GM12873 (cell line): ENCODE results near the gene PRSS33.

Experiments
- CTCF ChIP-seq: IDR thresholded peaks from 2 replicates; pipeline ENCODE4 v1.5.1; 2012; ENCODE audit warnings: low read depth, mild to moderate bottlenecking, moderate library complexity, low read length, control low read depth; ENCODE audit not compliant: insufficient read depth; ENCODE audit errors: missing control alignments

Gene PRSS33

GRCh38 chr16:2787406-2787805 is at the start of gene PRSS33:
PRSS33 (minus strand) TSS chr16:2787560; CDS start chr16:2786547, 1,013 bp downstream.
- no peak for TF ChIP-seq CTCF

- no peak for TF ChIP-seq CTCF
Observed at GRCh38 chr16:2836646-2837508, 49.5 kb upstream of the PRSS33 start.

- no peak for TF ChIP-seq CTCF
Observed at GRCh38 chr16:2835638-2836493, 48.5 kb upstream of the PRSS33 start.

GRCh38 chr16:2834968-2835367 is 47.6 kb upstream of the PRSS33 start:
- TF ChIP-seq CTCF, result no peak

GRCh38 chr16:2833776-2834175 is 46.4 kb upstream of the PRSS33 start:
- TF ChIP-seq CTCF, result no peak

GRCh38 chr16:2831203-2831602 is 43.8 kb upstream of the PRSS33 start:
- no peak for TF ChIP-seq CTCF

GRCh38 chr16:2830355-2830695 is 43.0 kb upstream of the PRSS33 start:
- no peak for TF ChIP-seq CTCF
